Right cardiac atrium (tissue), 5 donors: ENCODE data around the gene SLC6A9. TPM values are rescaled to one million over a fixed set of nuclear protein-coding genes. Genes with fewer than 3 reads are reported as not detected.

Experiments
- ATAC-seq, 2 donors: fragments of 200-7000 bp; cut with Tn5 transposase; one replicate each; pipeline versions ENCODE4 v1.8.0 to v1.9.1; 2020; ENCODE audit warnings: moderate library complexity in 2 of 2, mild to moderate bottlenecking in 1 of 2
- DNase-seq, 3 donors: peaks; one replicate each; pipeline ENCODE4 v3.0.0-alpha.2; 2020
- H3K27ac ChIP-seq: one replicate; pipeline ENCODE4 v1.5.1; 2013; ENCODE audit warnings: mild to moderate bottlenecking, low read length, control low read depth, moderate library complexity
- H3K27me3 ChIP-seq: one replicate; pipeline ENCODE4 v1.6.1; 2013; ENCODE audit not compliant: control insufficient read depth, insufficient read depth
- H3K4me1 ChIP-seq: one replicate; pipeline ENCODE4 v1.6.1; 2013; ENCODE audit warnings: low read length; ENCODE audit not compliant: control insufficient read depth, insufficient read depth
- H3K4me3 ChIP-seq: one replicate; pipeline ENCODE4 v1.5.1; 2013; ENCODE audit warnings: low read length, control low read depth
- H3K9me3 ChIP-seq: one replicate; pipeline ENCODE4 v1.6.1; 2013; ENCODE audit warnings: low read length; ENCODE audit not compliant: control insufficient read depth
- WGBS: extraction: QIAGEN DNeasy Blood & Tissue Kit; methylation state at CpG from one replicate; pipeline ENCODE4 v1.1.7; 2013; 5-methylcytosine and 5-hydroxymethylcytosine counted together
- intact Hi-C, 4 donors: fragments of 100-400 bp; cut with DNase I; formaldehyde crosslinking; loops; one replicate each; pipeline versions ENCODE4 v1.11.0 to v1.14.0; 2022 to 2023
- polyA plus RNA-seq: library from polyadenylated mRNA; stranded (reverse); fragments of 200-250 nt; gene quantifications from one replicate; pipeline ENCODE4 v1.2.3, GENCODE V29; 2013
- total RNA-seq, 4 donors: library from RNA; stranded (reverse); fragmentation: NEBNext Ultra II Directional; extraction: Animal tissue kit (Norgen Biotek cat#: 25700); gene quantifications; one replicate each; pipeline ENCODE4 v1.2.1, GENCODE V29; 2021
- donor health status: healthy with polysubstance abuse.
- donor health status: DM: no; HTN: yes; CAD: no.
- donor health status: DM: no; HTN: no; CAD: no.
- donor health status: DM: no; HTN: yes; CAD: no; lungs with severe emphysema.
- donor health status: DM: yes; HTN: yes; CAD: no.

The SLC6A9 gene
- total and polyA plus RNA-seq, 5 donors, result 0.95 to 1.6 (median 1.1) TPM

DNA sequence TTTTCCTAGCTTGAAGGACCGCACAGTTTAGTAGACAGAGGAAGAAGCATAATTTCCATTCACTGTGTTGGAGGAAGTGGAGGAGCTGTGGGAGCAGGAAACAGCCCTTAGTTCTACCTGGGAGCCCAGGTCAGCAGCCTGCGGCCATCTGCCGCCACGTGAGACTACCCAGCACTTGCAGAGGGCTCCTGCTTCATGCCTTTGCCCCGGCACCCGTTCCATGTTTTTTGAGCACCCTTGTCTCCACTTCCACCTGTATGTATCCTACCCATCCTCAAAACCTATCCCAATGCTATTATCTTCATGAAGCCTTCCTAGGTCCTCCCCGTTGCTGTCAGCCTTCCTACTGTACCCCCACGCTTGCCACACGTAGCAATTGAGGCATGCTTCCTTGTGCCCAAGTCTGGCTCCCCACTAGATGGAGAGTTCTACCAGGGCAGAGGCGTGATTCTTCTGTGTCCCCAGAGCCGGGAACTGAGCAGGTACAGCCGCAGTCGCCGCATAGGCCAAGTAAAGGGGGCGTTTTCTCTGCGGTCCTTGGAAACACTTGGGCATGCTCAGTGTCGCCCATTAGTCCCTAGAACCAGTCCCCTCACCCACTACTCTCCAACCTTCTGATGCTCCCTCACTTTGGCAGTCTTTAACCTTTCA is 1.9 kb downstream of the SLC6A9 start:
- peak; percentile 1 to 22 for ATAC-seq
- H3K27me3 ChIP-seq, result no peaks in the 10 kb centered on the region
- intact Hi-C loops, result no loop called here
- no peak for DNase-seq
- H3K4me1 ChIP-seq, result no peaks in the 10 kb centered on the region
- H3K9me3 ChIP-seq, result no peaks in the 10 kb centered on the region
- H3K4me3 ChIP-seq, result peak overlapping the region; percentile 74
- H3K27ac ChIP-seq, result peak overlapping the region; percentile 38
- 25% methylated on average over 17 of the region's 17 CpGs for WGBS

DNA sequence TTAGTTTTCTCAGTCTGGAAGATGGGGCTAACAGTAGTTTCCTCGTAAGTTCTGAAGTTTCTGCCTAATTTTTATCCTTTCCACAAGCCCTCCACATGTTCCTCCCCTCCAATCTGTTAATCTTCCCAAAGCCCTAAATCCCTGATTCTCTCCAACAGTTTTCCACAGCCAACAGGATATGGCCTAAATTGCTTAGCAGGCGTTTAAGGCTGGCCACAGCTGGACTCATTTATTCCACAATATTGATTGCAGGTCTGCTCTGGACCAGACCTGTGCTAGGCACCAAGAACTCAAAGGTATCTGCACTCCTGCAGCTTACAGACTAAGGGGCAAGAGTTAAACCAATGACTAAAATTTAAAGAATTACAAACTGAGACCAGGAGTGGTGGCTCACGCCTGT is 3.9 kb downstream of the SLC6A9 start:
- intact Hi-C loops, result no loop called here
- Histone ChIP-seq H3K4me3 (no peak overlapping the region), H3K9me3 (no peaks in the 10 kb centered on the region), H3K4me1 (no peaks in the 10 kb centered on the region), H3K27me3 (no peaks in the 10 kb centered on the region), H3K27ac (no peak overlapping the region)
- no peak for DNase-seq
- no peak for ATAC-seq
- WGBS, result 91% methylated on average over 3 of the region's 3 CpGs

GRCh38 chr1:44025816-44026215 is 5.4 kb downstream of the SLC6A9 start:
- intact Hi-C loops, result no loop called here
- no peak for DNase-seq
- H3K4me1 ChIP-seq, result no peaks in the 10 kb centered on the region
- no peaks in the 10 kb centered on the region for H3K9me3 ChIP-seq
- H3K4me3 ChIP-seq, result no peak overlapping the region
- no peaks in the 10 kb centered on the region for H3K27me3 ChIP-seq
- no peak for ATAC-seq
- H3K27ac ChIP-seq, result no peak overlapping the region
- WGBS, result 86% methylated on average over 3 of the region's 3 CpGs

DNA sequence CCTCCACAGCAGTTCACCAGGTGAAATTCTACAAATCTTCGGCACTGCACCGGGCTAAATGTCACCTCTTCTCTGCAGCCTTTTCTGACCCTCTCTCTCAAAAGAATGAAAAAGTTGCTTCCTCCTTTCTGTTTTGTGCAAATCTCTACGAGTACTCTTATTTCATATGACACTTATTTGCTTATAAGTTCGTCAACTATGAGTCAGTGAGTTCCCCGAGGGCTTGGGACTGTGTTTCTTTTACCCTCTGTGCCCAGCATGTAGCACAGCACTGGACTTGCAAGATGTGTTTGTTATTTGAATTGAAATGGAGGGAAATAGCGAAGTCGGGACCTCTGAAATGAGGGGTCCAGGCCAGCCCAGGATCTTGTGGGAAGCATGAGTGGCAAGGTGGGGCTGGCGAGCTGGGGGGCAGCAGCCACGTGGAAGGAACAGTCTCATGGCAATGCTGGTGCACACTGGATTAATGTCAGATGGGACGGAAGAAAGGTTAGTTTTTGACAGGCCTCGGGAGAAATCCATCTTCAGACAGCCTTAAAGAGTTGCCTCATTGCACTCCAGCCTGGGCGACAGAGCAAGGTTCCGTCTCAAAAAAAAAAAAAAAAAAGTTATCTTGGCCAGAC is 6.2 kb downstream of the SLC6A9 start:
- WGBS, result 86% methylated on average over 13 of the region's 13 CpGs
- Histone ChIP-seq H3K4me1 (no peaks in the 10 kb centered on the region), H3K27me3 (no peaks in the 10 kb centered on the region), H3K4me3 (no peak overlapping the region), H3K27ac (no peak overlapping the region), H3K9me3 (no peaks in the 10 kb centered on the region)
- no peak for DNase-seq
- intact Hi-C loops, result no loop called here
- no peak for ATAC-seq

DNA sequence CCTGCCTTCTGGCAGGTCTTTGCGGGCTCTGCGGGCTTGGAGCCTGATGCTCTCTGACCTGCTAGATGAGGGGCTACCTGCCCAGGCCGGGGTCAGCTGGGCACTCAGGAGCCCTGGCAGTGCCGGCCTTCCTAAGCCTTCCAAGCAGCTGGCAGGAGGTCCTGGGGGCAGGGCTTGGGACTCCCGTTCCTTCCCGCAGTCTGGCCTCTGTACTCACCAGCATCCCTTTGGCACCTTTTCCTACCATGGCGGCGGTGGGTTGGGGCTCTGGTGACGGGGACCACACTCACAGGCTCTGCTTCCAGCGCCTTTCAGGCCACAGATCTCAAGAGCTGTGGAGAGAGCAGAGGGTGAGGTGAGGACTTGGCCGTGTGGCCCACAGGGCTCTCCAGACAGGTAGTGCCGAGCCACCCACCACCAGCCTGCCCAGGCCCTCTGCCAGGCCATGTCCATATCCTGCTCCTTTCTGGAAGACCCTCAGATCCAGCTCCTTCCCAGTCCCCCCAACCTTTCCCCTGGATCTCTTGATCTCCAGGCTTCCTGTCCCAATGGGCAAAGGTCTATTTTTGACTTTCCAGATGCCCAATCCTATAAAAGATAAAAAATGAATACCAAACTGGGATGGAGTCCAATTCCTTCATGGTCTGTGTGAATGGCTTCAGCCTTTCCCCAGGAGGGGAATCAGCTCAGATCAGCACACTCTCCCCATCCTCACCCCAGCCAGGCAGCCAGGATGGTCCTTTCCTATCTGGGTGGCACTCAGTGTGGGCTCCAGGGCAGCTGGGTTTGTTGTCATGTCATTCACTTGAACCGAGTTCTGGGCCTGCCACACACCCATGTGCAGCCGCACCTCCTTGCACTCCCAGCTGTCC is 7.0 kb downstream of the SLC6A9 start:
- Histone ChIP-seq H3K27ac (no peak overlapping the region), H3K4me1 (no peaks in the 10 kb centered on the region), H3K4me3 (no peak overlapping the region), H3K9me3 (no peaks in the 10 kb centered on the region), H3K27me3 (no peaks in the 10 kb centered on the region)
- no peak for DNase-seq
- intact Hi-C loops, result no loop called here
- no peak for ATAC-seq
- WGBS, result 88% methylated on average over 14 of the region's 14 CpGs

DNA sequence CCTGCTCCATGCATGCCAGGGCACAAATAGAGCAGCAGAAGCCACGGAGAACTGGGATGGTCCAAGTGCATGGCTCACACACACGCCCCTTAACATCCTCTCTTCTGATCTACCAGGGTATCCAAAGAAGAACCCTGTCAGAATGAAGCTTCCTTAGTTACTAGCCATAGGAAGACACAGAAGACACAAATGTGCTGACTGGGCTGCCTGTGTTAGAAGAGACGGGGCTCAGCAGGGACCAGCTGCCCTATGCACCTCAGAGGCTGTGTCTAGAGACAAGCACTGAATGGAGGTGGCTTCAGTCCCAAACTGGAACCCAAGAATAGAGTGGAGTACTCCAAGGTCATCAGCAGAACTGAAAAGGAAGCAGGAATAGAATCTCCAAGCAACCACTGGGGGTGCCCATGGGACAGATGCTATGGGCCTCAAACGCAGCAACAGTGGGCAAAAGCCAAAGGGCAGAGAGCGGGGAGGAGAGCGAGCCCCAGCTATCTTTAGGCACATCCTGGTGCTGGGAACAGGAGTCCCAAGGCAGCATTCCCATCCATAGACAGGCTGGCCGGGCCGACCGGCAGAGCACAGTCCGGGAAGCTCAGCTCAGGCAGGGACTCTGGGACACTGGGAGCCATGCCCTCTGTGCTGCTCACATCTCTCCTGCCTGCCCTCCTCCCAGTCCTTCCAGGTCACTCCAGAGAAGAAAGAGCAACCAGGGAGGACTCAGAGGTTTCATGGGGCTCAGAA is 9.5 kb downstream of the SLC6A9 start:
- intact Hi-C loops, result no loop called here
- Histone ChIP-seq H3K4me1 (no peaks in the 10 kb centered on the region), H3K27ac (no peak overlapping the region), H3K9me3 (no peaks in the 10 kb centered on the region), H3K27me3 (no peaks in the 10 kb centered on the region), H3K4me3 (no peak overlapping the region)
- ATAC-seq (peak in 1 of 2 donors; percentile 29), DNase-seq (no peak)
- WGBS, result 76% methylated on average over 10 of the region's 10 CpGs

- H3K27ac ChIP-seq, result no peak overlapping the region
- no peaks in the 10 kb centered on the region for H3K27me3 ChIP-seq
- intact Hi-C loops, result no loop called here
- 90% methylated on average over 8 of the region's 8 CpGs for WGBS
- H3K4me1 ChIP-seq, result no peaks in the 10 kb centered on the region
- ATAC-seq, result no peak
- H3K4me3 ChIP-seq, result no peak overlapping the region
- H3K9me3 ChIP-seq, result no peaks in the 10 kb centered on the region
- no peak for DNase-seq
These were observed 10.1 kb downstream of the SLC6A9 start for GRCh38 chr1:44021156-44021555.

DNA sequence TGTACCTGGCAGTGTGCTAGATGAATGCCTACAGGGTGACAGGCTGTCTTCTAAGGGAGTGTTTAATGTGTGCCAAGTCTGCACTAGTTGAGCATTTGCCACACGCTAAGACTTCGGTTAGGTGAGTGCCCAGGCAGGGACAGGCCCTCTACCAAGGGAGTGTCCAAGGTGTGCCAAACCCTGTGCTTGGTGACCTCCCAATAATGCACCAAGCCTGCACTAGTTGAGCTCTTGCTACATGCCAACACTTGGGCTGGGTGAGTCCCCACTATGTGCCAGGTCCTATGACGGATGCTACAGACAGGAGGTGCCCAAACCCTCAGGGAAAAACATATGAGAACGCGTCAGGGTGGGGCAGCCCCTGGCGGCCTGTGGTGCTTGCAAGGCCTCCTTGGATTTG is 10.8 kb downstream of the SLC6A9 start:
- no peaks in the 10 kb centered on the region for H3K27me3 ChIP-seq
- DNase-seq (no peak), ATAC-seq (no peak)
- 79% methylated on average over 6 of the region's 6 CpGs for WGBS
- H3K4me3 ChIP-seq, result no peak overlapping the region
- H3K9me3 ChIP-seq, result no peaks in the 10 kb centered on the region
- no peak overlapping the region for H3K27ac ChIP-seq
- intact Hi-C loops, result no loop called here
- H3K4me1 ChIP-seq, result no peaks in the 10 kb centered on the region

- peak in 1 of 3 donors; percentile 65 for DNase-seq
- Histone ChIP-seq H3K27ac (no peak overlapping the region), H3K27me3 (no peaks in the 10 kb centered on the region), H3K4me3 (no peak overlapping the region), H3K4me1 (no peaks in the 10 kb centered on the region), H3K9me3 (no peaks in the 10 kb centered on the region)
- no peak for ATAC-seq
- intact Hi-C loops, result no loop called here
- WGBS, result 72% methylated on average over 13 of the region's 13 CpGs
These were observed 11.8 kb downstream of the SLC6A9 start for GRCh38 chr1:44019466-44019948.

- intact Hi-C loops, result no loop called here
- Histone ChIP-seq H3K27me3 (no peaks in the 10 kb centered on the region), H3K4me1 (no peaks in the 10 kb centered on the region), H3K9me3 (no peaks in the 10 kb centered on the region), H3K27ac (no peak overlapping the region), H3K4me3 (no peak overlapping the region)
- 78% methylated on average over 20 of the region's 20 CpGs for WGBS
- ATAC-seq (no peak), DNase-seq (no peak)
These were observed 14.3 kb downstream of the SLC6A9 start for GRCh38 chr1:44016890-44017400.
